ENCODE results near the gene SF3B1. TPM values are rescaled to one million over a fixed set of nuclear protein-coding genes. Genes with fewer than 3 reads are reported as not detected.
A peak's percentile ranks its signal among the peaks of the same experiment; 100 is the strongest.
"Not testable (repeated sequence)": the region's sequence is repeated elsewhere in the genome, so short reads cannot be mapped to it uniquely, and the experiment has no call there.

Gene SF3B1
- polyA plus RNA-seq, 3 donors, result 105 to 494 (median 152) TPM

DNA sequence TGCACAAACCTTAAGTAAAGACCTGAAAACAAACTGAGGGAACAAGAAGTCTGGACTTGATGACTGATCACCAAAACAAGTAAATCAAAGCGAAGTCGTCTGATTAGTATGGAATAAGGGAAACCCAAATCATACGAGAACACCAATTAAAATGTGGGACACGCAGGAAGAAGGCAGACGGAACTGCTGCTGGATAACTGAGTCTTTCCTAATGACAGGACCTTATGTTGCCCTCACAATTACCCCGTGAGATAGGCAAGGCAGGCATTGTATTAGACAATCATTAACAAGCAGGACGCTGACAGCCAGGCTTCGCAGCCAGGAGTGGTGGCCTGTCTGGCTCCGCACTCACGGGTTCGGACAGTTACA, 17.9 kb upstream of the SF3B1 start:
- peaks cover 0 to 3% of the 10 kb centered on the region in 2 donors for H3K36me3 ChIP-seq (replicated peaks in 1 of 2; ENCODE audit: control insufficient read depth in 1 of 2, insufficient read depth in 2 of 2, low read length in 2 of 2)
- no peaks in the 10 kb centered on the region for H3K27me3 ChIP-seq (ENCODE audit: control insufficient read depth in 2 of 2, insufficient read depth in 2 of 2, low read length in 2 of 2)
- H3K79me2 ChIP-seq (ENCODE audit: insufficient read depth, low read length), result peaks cover 44% of the 10 kb centered on the region
- peak overlapping the region; percentile 100 for H3K27ac Mint-ChIP-seq
- intact Hi-C loops (cut with micrococcal nuclease), result loop anchor here (1.0 to 10.0 kb wide), 3 partner anchors 17 to 252 kb away; partner anchors contain the start of genes MARS2 (in 1 of the 2) and SF3B1 (in 1 of the 2)
- H3K9ac ChIP-seq (ENCODE audit: insufficient read depth, low read length, poor library complexity, severe bottlenecking), result peak overlapping the region; percentile 99
- H3K36me3 Mint-ChIP-seq, result peaks cover 0 to 8% of the 10 kb centered on the region in 2 donors
- peak overlapping the region; percentile 97 to 98 for H3K4me3 Mint-ChIP-seq
- TF ChIP-seq, protein P1, sequence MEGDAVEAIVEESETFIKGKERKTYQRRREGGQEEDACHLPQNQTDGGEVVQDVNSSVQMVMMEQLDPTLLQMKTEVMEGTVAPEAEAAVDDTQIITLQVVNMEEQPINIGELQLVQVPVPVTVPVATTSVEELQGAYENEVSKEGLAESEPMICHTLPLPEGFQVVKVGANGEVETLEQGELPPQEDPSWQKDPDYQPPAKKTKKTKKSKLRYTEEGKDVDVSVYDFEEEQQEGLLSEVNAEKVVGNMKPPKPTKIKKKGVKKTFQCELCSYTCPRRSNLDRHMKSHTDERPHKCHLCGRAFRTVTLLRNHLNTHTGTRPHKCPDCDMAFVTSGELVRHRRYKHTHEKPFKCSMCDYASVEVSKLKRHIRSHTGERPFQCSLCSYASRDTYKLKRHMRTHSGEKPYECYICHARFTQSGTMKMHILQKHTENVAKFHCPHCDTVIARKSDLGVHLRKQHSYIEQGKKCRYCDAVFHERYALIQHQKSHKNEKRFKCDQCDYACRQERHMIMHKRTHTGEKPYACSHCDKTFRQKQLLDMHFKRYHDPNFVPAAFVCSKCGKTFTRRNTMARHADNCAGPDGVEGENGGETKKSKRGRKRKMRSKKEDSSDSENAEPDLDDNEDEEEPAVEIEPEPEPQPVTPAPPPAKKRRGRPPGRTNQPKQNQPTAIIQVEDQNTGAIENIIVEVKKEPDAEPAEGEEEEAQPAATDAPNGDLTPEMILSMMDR (IDR thresholded peaks at IDR 0.05), result no peak
- peak overlapping the region; percentile 81 for H3K4me2 ChIP-seq (replicated peaks; ENCODE audit: extremely low read depth, low read length, poor library complexity, severe bottlenecking)
- peaks cover 12 to 24% of the 10 kb centered on the region in 2 donors for H3K4me1 ChIP-seq (ENCODE audit: control insufficient read depth in 1 of 2, insufficient read depth in 2 of 2, low read length in 2 of 2)
- 0% methylated on average over 9 of the region's 11 CpGs for WGBS (ENCODE audit: insufficient coverage)
- H3K27ac ChIP-seq (ENCODE audit: low read depth in 1 of 2, low read length in 2 of 2), result peak overlapping the region; percentile 94 to 100
- peaks cover 0 to 4% (median 0%) of the 10 kb centered on the region in 3 donors for H3K27me3 Mint-ChIP-seq (ENCODE audit: low read depth in 3 of 3)
- peak overlapping the region; percentile 71 for H2AFZ ChIP-seq (ENCODE audit: insufficient read depth, low read depth, low read length, poor library complexity, severe bottlenecking)
- H3K4me1 Mint-ChIP-seq, result peaks cover 31% of the 10 kb centered on the region
- H3K4me3 ChIP-seq (replicated peaks in 1 of 3; ENCODE audit: low read depth in 2 of 3, low read length in 3 of 3), result peak overlapping the region; percentile 67 to 90 (median 75)
- H4K20me1 ChIP-seq (ENCODE audit: insufficient read depth, low read length), result peaks cover 36% of the 10 kb centered on the region
- H3K9me3 ChIP-seq (replicated peaks in 1 of 2; ENCODE audit: control insufficient read depth in 1 of 2, insufficient read depth in 1 of 2, low read length in 2 of 2), result no peaks in the 10 kb centered on the region
- peaks cover 0 to 9% (median 0%) of the 10 kb centered on the region in 7 donors for H3K9me3 Mint-ChIP-seq
- no peak for DNase-seq

DNA sequence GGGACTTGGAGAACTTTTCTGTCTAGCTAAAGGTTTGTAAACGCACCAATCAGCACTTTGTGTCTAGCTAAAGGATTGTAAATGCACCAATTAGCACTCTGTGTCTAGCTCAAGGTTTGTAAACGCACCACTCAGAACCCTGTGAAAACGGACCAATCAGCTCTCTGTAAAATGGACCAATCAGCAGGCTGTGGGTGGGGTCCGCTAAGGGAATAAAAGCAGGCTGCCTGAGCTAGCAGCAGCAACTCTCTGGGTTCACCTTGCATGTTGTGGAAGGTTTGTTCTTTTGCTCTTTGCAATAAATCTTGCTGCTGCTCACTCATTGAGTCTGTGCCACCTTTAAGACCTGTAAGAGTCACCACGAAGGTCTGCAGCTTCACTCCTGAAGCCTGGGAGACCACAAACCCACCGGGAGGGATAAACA, 16.1 kb upstream of the SF3B1 start:
- WGBS (ENCODE audit: insufficient coverage), result 72% methylated on average over 6 of the region's 6 CpGs
- not testable (repeated sequence) for DNase-seq
- intact Hi-C loops (cut with micrococcal nuclease), result loop anchor here in 1 of 2 donors (10.0 kb wide), 1 partner anchor 254 kb away; the partner anchor contains the start of gene MARS2

More for the DNA sequence above, 16.1 kb upstream of the SF3B1 start:
- not testable (repeated sequence) for H3K36me3 ChIP-seq (replicated peaks in 1 of 2; ENCODE audit: control insufficient read depth in 1 of 2, insufficient read depth in 2 of 2, low read length in 2 of 2); H3K27ac ChIP-seq (ENCODE audit: low read depth in 1 of 2, low read length in 2 of 2); H3K9me3 ChIP-seq (replicated peaks in 1 of 2; ENCODE audit: control insufficient read depth in 1 of 2, insufficient read depth in 1 of 2, low read length in 2 of 2); H3K36me3 Mint-ChIP-seq; H3K27me3 Mint-ChIP-seq (ENCODE audit: low read depth in 3 of 3); H3K4me3 ChIP-seq (replicated peaks in 1 of 3; ENCODE audit: low read depth in 2 of 3, low read length in 3 of 3); H3K9ac ChIP-seq (ENCODE audit: insufficient read depth, low read length, poor library complexity, severe bottlenecking); H3K27me3 ChIP-seq (ENCODE audit: control insufficient read depth in 2 of 2, insufficient read depth in 2 of 2, low read length in 2 of 2); H3K4me2 ChIP-seq (replicated peaks; ENCODE audit: extremely low read depth, low read length, poor library complexity, severe bottlenecking); H3K4me3 Mint-ChIP-seq; H3K9me3 Mint-ChIP-seq
- Histone ChIP-seq H2AFZ (ENCODE audit: insufficient read depth, low read depth, low read length, poor library complexity, severe bottlenecking) (peak overlapping the region; percentile 50), H4K20me1 (ENCODE audit: insufficient read depth, low read length) (peaks cover 20% of the 10 kb centered on the region), H3K4me1 (ENCODE audit: control insufficient read depth in 1 of 2, insufficient read depth in 2 of 2, low read length in 2 of 2) (peaks cover 12 to 24% of the 10 kb centered on the region in 2 donors), H3K79me2 (ENCODE audit: insufficient read depth, low read length) (peaks cover 26% of the 10 kb centered on the region)
- Mint-ChIP-seq H3K27ac (peak overlapping the region in 1 of 7 donors; percentile 13), H3K4me1 (peaks cover 25% of the 10 kb centered on the region)

All from CD14-positive monocyte (primary cell).